ENCODE measurements around the gene NEURL4.

Gene NEURL4

DNA sequence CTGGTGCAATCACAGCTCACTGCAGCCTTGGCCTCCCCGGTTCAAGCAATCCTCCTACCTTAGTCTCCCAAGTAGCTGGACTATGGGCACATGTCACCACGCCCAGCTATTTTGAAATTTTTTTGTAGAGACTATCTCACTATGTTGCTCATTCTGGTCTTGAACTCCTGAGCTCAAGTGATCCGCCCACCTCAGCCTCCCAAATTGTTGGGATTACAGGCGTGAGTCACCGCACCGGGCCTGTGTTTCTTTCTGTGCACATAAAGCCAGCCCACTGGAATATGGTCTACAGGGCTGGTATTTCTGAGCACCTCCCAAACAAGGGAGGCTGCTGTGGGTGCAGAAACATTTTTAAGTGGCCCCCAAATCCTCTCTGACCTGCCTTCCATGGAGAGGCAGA lies 34.2 kb upstream of the NEURL4 start:
- DNase-seq (ENCODE audit: extremely low read depth, low read depth) = no peak

DNA sequence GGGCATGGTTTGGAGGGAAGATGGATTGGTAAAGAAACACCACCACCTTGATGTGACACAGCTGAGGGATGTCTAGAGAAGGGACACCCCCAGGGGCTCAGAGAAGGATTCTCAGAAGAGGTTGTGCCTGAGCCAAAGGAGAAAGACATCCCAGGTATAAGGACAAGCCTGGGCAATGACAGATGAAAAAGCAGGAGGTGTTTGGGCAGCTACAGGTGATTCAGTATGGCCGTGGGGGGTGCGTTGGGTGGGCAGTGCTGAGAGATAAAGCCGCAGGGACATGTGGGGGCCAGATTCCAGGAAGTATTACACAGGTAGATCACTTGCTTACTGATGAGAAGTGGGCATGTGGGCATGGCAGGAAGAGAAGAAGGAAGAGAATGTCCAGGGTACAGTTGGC lies 32.8 kb upstream of the NEURL4 start:
- no peak for DNase-seq (ENCODE audit: extremely low read depth, low read depth)
- TF ChIP-seq, protein P1, sequence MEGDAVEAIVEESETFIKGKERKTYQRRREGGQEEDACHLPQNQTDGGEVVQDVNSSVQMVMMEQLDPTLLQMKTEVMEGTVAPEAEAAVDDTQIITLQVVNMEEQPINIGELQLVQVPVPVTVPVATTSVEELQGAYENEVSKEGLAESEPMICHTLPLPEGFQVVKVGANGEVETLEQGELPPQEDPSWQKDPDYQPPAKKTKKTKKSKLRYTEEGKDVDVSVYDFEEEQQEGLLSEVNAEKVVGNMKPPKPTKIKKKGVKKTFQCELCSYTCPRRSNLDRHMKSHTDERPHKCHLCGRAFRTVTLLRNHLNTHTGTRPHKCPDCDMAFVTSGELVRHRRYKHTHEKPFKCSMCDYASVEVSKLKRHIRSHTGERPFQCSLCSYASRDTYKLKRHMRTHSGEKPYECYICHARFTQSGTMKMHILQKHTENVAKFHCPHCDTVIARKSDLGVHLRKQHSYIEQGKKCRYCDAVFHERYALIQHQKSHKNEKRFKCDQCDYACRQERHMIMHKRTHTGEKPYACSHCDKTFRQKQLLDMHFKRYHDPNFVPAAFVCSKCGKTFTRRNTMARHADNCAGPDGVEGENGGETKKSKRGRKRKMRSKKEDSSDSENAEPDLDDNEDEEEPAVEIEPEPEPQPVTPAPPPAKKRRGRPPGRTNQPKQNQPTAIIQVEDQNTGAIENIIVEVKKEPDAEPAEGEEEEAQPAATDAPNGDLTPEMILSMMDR (IDR thresholded peaks at IDR 0.05; ENCODE audit: low read depth, low read length, missing control alignments) = no peak
- no peak overlapping the region for H3K4me3 ChIP-seq (replicated peaks; ENCODE audit: low read depth, low read length)

More for the DNA sequence above, 34.2 kb upstream of the NEURL4 start:
- H3K4me3 ChIP-seq (replicated peaks; ENCODE audit: low read depth, low read length) = no peak overlapping the region
- TF ChIP-seq, protein P1 (IDR thresholded peaks at IDR 0.05; ENCODE audit: low read depth, low read length, missing control alignments) = no peak

DNA sequence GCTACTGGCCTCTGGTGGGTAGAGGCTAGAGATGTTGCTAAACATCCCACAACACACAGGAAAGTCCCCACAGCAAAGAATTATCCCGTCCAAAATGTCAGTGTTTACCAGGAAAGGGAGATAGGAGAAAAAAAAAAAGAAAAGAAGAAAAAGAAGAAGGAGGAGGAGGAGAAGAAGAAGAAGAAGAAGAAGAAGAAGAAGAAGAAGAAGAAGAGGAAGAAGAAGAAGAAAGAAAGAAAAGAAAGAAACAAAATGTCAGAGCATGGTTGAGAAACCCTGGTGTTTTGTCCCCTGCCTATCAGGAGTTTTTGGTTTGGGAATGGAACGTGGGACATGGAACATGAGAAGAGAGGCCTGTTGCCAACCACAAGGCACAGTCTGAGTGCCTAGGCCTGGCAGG lies 28.2 kb upstream of the NEURL4 start:
- no peak for DNase-seq (ENCODE audit: extremely low read depth, low read depth)
- TF ChIP-seq, protein P1 (IDR thresholded peaks at IDR 0.05; ENCODE audit: low read depth, low read length, missing control alignments) = no peak
- H3K4me3 ChIP-seq (replicated peaks; ENCODE audit: low read depth, low read length) = no peak overlapping the region

DNA sequence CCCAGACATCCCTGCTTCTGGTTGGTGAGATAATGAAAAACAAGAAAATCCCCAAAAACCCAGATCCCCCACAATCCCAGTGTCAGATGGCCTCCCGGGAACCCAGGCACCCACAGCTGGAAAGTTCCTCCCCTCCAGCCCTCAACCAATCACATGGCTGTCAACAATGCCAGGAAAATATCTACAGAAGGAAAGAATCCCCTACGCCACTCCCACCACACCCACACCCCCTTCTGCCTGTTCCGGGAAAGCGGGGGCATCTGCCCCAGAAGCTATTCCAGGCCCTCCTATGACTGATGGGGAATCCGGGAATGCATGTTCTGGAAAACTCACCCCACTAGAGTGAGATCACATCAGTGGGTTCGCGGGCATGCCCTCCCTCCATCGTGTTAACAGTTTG lies 27.6 kb upstream of the NEURL4 start:
- DNase-seq (ENCODE audit: extremely low read depth, low read depth) = no peak
- no peak overlapping the region for H3K4me3 ChIP-seq (replicated peaks; ENCODE audit: low read depth, low read length)
- TF ChIP-seq, protein P1 (IDR thresholded peaks at IDR 0.05; ENCODE audit: low read depth, low read length, missing control alignments) = no peak

DNA sequence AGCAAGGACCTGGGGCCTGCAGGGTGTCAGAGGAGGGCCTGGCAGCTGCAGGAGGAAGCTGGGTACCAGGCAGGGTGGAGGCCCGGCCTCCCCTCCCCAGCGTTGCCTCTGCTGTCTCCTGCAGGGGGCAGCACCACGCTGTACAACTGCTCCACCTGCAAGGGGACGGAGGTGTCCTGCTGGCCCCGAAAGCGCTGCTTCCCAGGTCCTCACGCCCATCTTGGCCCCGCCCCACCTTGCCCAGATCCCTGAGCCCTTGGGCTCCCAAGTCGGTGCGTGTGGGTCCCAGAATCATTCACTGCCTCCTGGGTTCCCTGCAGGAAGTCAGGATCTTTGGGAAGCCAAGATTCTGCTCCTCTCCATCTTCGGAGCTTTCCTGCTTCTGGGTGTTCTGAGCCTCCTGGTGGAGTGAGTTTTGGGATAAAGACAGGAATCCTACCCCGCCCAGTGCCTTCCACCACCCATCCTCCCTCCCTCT lies 27.0 kb upstream of the NEURL4 start:
- TF ChIP-seq, protein P1 (IDR thresholded peaks at IDR 0.05; ENCODE audit: low read depth, low read length, missing control alignments) = peak; percentile 83
- DNase-seq (ENCODE audit: extremely low read depth, low read depth) = no peak
- H3K4me3 ChIP-seq (replicated peaks; ENCODE audit: low read depth, low read length) = no peak overlapping the region

DNA sequence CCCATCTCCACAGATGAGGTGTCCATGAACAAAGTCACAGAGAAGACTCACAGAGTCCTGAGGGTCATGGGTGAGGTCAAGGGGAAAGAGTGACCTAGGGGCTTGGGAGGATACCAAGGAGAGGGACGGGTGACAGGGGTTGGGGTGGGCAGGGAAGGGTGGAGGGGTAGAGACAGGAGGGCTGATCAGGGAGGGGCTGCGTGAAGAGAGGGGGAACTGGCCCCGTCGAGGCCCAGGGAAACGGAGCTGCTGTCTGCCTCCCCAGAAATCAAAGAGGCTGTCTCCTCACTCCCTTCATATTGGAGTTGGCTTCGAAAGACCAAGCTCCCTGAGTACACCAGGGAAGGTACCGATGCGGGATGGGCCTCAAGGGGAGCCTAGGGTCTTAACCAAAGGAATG lies 26.4 kb upstream of the NEURL4 start:
- no peak for DNase-seq (ENCODE audit: extremely low read depth, low read depth)
- H3K4me3 ChIP-seq (replicated peaks; ENCODE audit: low read depth, low read length) = no peak overlapping the region
- TF ChIP-seq, protein P1 (IDR thresholded peaks at IDR 0.05; ENCODE audit: low read depth, low read length, missing control alignments) = no peak

DNA sequence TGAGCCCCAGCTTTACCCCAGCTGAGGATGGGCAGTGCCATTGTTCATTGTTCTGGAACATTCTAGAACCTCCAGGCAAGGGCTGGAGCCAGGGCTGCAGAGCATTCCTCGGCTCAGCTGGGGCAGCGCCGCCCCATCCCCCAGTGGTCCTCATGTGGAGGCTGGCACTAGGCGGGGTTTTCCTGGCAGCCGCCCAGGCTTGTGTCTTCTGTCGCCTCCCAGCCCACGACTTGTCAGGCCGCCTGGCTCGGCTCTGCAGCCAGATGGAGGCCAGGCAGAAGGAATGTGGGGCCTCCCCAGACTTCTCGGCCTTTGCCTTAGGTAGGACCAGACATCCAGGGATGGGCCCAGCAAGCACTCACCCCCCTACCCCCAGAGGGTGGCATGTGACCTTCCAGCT lies 25.9 kb upstream of the NEURL4 start, which contains the start of gene TMEM95:
Gene TMEM95, plus strand, starts transcription at position 104 of the 400 bp plus-strand sequence. Its CDS starts 49 bp downstream, at position 153.
- TF ChIP-seq, protein P1 (IDR thresholded peaks at IDR 0.05; ENCODE audit: low read depth, low read length, missing control alignments) = no peak
- H3K4me3 ChIP-seq (replicated peaks; ENCODE audit: low read depth, low read length) = no peak within 1 kb of the TSS
- DNase-seq (ENCODE audit: extremely low read depth, low read depth) = no peak

All from HFF-Myc (cell line).